Measurements from ENCODE around the gene CHPF2. TPM values are rescaled to one million over a fixed set of nuclear protein-coding genes. Genes with fewer than 3 reads are reported as not detected.

Gene CHPF2
- polyA plus RNA-seq, 1 donor (not counting 4 experiments of a cell fraction or from before 2014, with no cell fraction given): 16.2 TPM

DNA sequence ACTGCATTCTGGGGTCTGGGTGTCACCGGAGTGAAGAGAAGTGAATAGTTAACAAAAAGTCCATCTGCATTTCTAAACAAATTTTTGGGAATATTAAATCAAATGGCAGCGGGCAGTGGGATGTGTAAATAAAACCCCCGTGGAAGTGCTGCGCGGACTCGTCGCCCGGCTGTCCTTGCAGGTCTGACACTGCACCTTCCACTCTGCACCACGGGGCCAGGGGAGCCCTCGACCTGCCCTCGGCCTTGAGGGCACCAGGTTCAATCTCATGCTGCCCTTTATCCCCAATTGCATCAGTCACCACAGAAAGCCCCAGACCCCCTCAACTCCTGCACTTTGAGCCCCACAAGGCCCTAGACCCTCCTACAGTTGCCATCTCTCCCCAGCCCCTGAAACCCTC is 22.6 kb downstream of the CHPF2 start:
- DNase-seq (ENCODE audit: low read depth, low spot score): no peak
- Histone ChIP-seq H3K79me2 (ENCODE audit: control insufficient read depth, insufficient read depth, low read length) (no peaks in the 10 kb centered on the region), H3K36me3 (ENCODE audit: control insufficient read depth in 2 of 2, extremely low read depth in 1 of 2, insufficient read depth in 2 of 2, low read length in 2 of 2) (no peaks in the 10 kb centered on the region), H2AFZ (ENCODE audit: control insufficient read depth, low read length) (no peak overlapping the region), H4K20me1 (ENCODE audit: control insufficient read depth, extremely low read depth, insufficient read depth, low read length) (no peaks in the 10 kb centered on the region), H3K4me2 (ENCODE audit: control insufficient read depth, extremely low read depth, insufficient read depth, low read depth, low read length) (no peak overlapping the region), H3K9me3 (ENCODE audit: control insufficient read depth, low read depth, low read length) (no peaks in the 10 kb centered on the region), H3K4me3 (ENCODE audit: control insufficient read depth in 2 of 3, extremely low read depth in 1 of 3, insufficient read depth in 2 of 3, low read depth in 1 of 3, low read length in 3 of 3) (no peak overlapping the region), H3K9me1 (ENCODE audit: control insufficient read depth, extremely low read depth, insufficient read depth, low read length) (no peaks in the 10 kb centered on the region), H3K4me1 (ENCODE audit: control insufficient read depth, extremely low read depth, insufficient read depth, low read length) (peaks cover 6% of the 10 kb centered on the region), H3K27me3 (ENCODE audit: control insufficient read depth, extremely low read depth, insufficient read depth, low read length) (peaks cover 39% of the 10 kb centered on the region), H3K9ac (ENCODE audit: control insufficient read depth, extremely low read depth, insufficient read depth, low read length) (no peak overlapping the region), H3K27ac (ENCODE audit: control insufficient read depth, insufficient read depth, low read length) (no peak overlapping the region)
- dilution Hi-C loops (cut with MboI; ENCODE audit: extremely low pct_ligation_motif_present, low sequenced_read_pairs): no loop called here
- no peak for FAIRE-seq
- TF ChIP-seq EZH2 (IDR thresholded peaks at IDR 0.05; ENCODE audit: low read length) (no peak), CTCF (optimal IDR thresholded peaks at IDR 0.05 in 1 of 3, IDR thresholded peaks at IDR 0.05 in 1 of 3, conservative IDR thresholded peaks at IDR 0.05 in 1 of 3; ENCODE audit: extremely low read depth in 1 of 3, insufficient read depth in 2 of 3, low read length in 3 of 3) (no peak)

GRCh38 chr7:151255390-151255789 is 23.1 kb downstream of the CHPF2 start:
- FAIRE-seq: no peak
- no peak overlapping the region for H2AFZ ChIP-seq (ENCODE audit: control insufficient read depth, low read length)
- H3K4me2 ChIP-seq (ENCODE audit: control insufficient read depth, extremely low read depth, insufficient read depth, low read depth, low read length): no peak overlapping the region
- H3K36me3 ChIP-seq (ENCODE audit: control insufficient read depth in 2 of 2, extremely low read depth in 1 of 2, insufficient read depth in 2 of 2, low read length in 2 of 2): no peaks in the 10 kb centered on the region
- no peak overlapping the region for H3K4me3 ChIP-seq (ENCODE audit: control insufficient read depth in 2 of 3, extremely low read depth in 1 of 3, insufficient read depth in 2 of 3, low read depth in 1 of 3, low read length in 3 of 3)
- no peak for DNase-seq (ENCODE audit: low read depth, low spot score)
- peaks cover 6% of the 10 kb centered on the region for H3K4me1 ChIP-seq (ENCODE audit: control insufficient read depth, extremely low read depth, insufficient read depth, low read length)
- TF ChIP-seq CTCF (optimal IDR thresholded peaks at IDR 0.05 in 1 of 3, IDR thresholded peaks at IDR 0.05 in 1 of 3, conservative IDR thresholded peaks at IDR 0.05 in 1 of 3; ENCODE audit: extremely low read depth in 1 of 3, insufficient read depth in 2 of 3, low read length in 3 of 3) (no peak), EZH2 (IDR thresholded peaks at IDR 0.05; ENCODE audit: low read length) (no peak)
- H3K9me3 ChIP-seq (ENCODE audit: control insufficient read depth, low read depth, low read length): no peaks in the 10 kb centered on the region
- H3K9me1 ChIP-seq (ENCODE audit: control insufficient read depth, extremely low read depth, insufficient read depth, low read length): no peaks in the 10 kb centered on the region
- dilution Hi-C loops (cut with MboI; ENCODE audit: extremely low pct_ligation_motif_present, low sequenced_read_pairs): no loop called here
- no peaks in the 10 kb centered on the region for H4K20me1 ChIP-seq (ENCODE audit: control insufficient read depth, extremely low read depth, insufficient read depth, low read length)
- H3K27me3 ChIP-seq (ENCODE audit: control insufficient read depth, extremely low read depth, insufficient read depth, low read length): peaks cover 43% of the 10 kb centered on the region
- H3K27ac ChIP-seq (ENCODE audit: control insufficient read depth, insufficient read depth, low read length): no peak overlapping the region
- no peak overlapping the region for H3K9ac ChIP-seq (ENCODE audit: control insufficient read depth, extremely low read depth, insufficient read depth, low read length)
- no peaks in the 10 kb centered on the region for H3K79me2 ChIP-seq (ENCODE audit: control insufficient read depth, insufficient read depth, low read length)
